Inferior parietal cortex (tissue), 1 donor: ENCODE data around the gene SREBF2.
"Not testable (repeated sequence)": the region's sequence is repeated elsewhere in the genome, so short reads cannot be mapped to it uniquely, and the experiment has no call there.

ENCODE experiments used
- DNase-seq: peaks from one replicate; pipeline ENCODE4 v3.0.0-alpha.2; 2016; ENCODE audit errors: extremely low spot score

SREBF2 gene

DNA sequence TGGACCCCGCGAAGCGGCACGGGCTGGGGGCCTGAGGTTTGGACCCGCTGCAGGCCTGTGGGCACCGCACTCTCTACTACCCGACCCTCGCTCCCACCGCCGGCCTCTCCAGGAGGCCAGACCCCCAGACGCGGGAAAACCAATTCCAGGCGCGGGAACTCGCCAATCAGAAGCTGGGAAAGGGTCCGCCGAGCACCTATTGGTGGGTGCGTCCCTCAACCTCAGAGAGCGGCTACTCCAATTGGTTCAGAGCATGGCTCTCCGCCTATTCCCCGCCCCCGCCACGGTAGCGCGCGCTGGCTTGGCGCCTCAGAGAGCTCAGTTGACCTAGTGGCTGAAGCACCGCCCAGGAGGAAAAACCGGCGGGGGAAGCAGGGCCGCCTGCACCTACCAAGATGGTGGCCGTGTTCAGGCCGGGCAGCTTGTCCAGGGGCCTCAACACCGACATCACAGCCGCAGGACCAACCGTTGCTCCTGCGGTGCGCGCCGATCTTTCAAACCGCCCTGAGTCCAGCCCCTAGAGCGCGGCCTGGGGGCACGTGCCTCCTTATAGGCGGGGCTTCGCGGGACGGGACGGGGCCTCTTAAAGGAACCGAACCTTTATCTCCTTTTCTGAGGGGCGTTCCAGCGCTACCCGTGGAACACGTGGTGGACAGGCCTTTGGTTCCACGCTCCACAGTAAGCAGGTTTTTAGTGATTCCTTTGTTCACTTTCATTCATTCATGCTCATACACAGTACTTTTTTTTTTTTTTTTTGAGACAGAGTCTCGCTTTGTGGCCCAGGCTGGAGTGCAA lies 113.9 kb downstream of the SREBF2 start, which contains the start of gene CENPM:
Gene CENPM (minus strand): TSS at position 524 of the 795 bp plus-strand sequence. CDS start 76 bp downstream, at position 448.
- DNase-seq, result peak; percentile 87

DNA sequence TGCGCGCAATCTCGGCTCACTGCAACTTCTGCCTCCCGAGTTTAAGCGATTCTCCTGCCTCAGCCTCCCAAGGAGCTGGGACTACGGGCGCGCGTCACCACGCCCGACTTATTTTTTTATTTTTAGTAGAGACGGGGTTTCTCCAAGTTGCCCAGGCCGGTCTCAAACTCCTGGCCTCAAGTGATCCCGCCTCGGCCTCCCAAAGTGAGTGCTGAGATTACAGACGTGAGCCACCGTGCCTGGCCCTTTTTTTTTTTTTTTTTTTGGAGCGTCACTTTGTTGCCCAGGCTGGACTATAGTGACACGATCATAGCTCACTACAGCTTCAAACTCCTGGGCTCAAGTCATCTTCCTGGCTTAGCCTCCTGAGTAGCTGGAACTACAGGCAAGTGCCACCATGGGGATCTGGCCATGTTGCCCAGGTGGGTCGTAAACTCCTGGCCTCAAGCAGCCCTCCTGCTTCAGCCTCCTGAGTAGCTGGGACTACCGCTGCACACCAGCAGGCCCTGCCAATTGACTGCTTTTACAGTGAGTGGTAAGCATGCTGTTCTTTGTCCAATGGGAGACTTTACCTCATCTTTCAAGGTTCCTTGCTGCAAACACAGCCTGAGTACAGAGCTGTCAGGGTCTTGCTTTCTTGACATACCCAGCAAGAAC lies 114.6 kb downstream of the SREBF2 start:
- DNase-seq, result no peak

DNA sequence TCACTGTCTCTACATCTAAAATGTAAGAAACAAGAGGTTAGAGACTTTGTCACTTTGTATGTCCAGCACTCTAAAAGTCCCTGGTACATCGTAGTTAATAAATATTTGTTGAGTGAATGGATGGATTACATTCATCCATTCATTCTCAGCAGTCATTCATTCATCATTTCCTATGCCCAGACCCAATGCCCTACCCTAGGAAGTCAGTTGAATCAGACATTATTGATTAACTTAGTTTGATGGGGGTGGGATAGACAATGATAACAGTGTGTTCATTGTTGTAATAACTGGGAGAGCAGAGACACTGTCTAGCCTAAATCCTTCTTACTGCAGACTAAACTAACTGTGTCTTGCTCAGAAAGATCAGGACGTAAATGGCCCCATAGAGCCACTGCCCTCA lies 115.2 kb downstream of the SREBF2 start:
- no peak for DNase-seq

DNA sequence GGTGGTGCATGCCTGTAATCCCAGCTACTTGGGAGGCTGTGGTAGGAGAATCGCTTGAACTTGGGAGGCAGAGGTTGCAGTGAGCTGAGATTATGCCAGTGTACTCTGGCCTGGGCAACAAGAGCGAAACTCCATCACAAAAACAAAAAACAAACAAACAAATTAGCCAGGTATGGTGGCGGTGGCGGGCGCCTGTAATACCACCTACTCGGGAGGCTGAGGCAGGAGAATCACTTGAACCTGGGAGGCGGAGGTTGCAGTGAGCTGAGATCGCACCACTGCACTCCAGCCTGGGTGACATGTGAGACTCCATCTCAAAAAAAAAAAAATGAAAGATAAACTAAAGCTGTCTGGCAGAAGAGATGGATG lies 116.0 kb downstream of the SREBF2 start:
- not testable (repeated sequence) for DNase-seq

DNA sequence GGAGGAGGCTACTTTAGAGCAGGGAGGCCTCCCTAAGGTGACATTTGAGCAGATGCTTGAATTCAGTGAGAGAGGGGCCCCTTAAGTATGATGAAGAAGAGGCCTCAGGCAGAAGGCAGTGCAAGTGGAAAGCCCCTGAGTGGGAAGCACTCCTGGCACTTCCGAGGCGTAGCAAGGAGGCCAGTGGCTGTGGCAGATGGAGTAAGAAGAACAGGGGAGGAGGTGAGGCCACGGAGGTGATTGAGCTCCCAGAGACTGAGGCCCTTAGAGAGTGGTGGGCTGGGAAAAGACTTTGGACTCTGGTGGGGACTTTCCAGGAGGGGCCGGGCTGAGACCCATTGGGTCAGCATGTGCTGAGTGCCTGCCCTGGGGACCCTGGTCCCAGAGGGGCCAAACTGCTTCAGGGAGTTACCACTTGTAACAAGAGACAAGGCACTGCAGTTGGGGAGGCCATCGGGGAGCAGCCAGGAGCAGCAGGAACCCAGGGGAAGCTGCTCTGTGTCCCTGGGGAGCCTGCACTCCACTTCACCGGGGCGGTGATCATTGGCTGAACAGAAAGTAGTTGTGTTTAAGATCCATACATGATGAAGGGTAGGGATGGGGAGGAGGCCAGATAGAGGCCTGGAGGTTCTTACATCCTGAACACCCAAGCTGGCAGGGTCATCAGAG lies 116.5 kb downstream of the SREBF2 start:
- DNase-seq, result no peak

GRCh38 chr22:41951898-41952474 lies 119.1 kb downstream of the SREBF2 start, which contains the start of gene SMIM45:
SMIM45 (plus strand) TSS chr22:41952150.
- peak; percentile 90 for DNase-seq

DNA sequence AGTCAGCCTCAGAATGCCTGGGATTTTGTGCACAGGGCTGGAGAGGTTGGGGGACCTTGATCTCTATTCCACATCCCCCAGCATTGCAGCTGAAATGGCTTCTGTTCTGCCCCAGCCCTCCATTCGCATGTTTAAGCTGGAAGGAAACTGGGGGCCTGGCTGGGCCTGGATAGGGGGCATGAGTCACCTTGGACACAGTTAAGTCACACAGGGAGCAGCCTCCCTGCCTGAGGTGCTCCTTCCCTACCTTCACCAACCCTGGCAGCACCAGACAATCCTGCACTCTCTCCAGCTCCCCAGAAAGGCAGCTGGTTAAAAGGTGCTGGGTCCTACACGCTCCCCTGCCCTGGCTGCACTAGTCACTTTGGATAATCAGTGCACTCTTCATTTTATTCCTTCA lies 119.8 kb downstream of the SREBF2 start:
- no peak for DNase-seq
